ENCODE results near the gene FAM89A. TPM values are rescaled to one million over a fixed set of nuclear protein-coding genes. Genes with fewer than 3 reads are reported as not detected.

Gene FAM89A
- polyA plus RNA-seq, 1 donor (not counting 4 experiments of a cell fraction or from before 2014, with no cell fraction given), result 32.3 TPM

DNA sequence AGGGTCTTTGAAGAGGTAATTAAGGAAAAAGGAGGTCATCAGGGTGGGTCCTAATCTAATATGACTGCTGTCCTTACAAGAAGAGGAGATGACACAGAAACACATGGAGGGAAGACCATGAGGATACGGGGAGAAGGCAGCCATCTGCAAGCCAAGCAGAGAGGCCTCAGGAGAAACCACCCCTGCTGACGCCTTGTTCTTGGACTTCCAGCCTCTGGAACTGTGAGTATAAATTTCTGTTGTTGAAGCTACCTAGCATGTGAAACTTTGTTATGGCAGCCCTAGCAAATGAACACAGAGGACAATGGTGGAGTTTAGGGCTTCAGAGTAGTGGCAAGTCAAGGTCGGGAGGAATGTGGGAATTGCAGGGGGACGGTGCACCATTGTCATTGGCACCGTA is 36.7 kb upstream of the FAM89A start:
- Histone ChIP-seq H3K4me1 (ENCODE audit: control insufficient read depth, extremely low read depth, insufficient read depth, low read length) (no peaks in the 10 kb centered on the region), H3K9me3 (ENCODE audit: control insufficient read depth, low read depth, low read length) (no peaks in the 10 kb centered on the region), H3K9ac (ENCODE audit: control insufficient read depth, extremely low read depth, insufficient read depth, low read length) (no peak overlapping the region), H3K36me3 (ENCODE audit: control insufficient read depth in 2 of 2, extremely low read depth in 1 of 2, insufficient read depth in 2 of 2, low read length in 2 of 2) (no peaks in the 10 kb centered on the region), H3K4me2 (ENCODE audit: control insufficient read depth, extremely low read depth, insufficient read depth, low read depth, low read length) (no peak overlapping the region), H2AFZ (ENCODE audit: control insufficient read depth, low read length) (no peak overlapping the region), H3K27me3 (ENCODE audit: control insufficient read depth, extremely low read depth, insufficient read depth, low read length) (no peaks in the 10 kb centered on the region), H3K27ac (ENCODE audit: control insufficient read depth, insufficient read depth, low read length) (no peak overlapping the region), H4K20me1 (ENCODE audit: control insufficient read depth, extremely low read depth, insufficient read depth, low read length) (peaks cover 3% of the 10 kb centered on the region), H3K9me1 (ENCODE audit: control insufficient read depth, extremely low read depth, insufficient read depth, low read length) (no peaks in the 10 kb centered on the region), H3K4me3 (ENCODE audit: control insufficient read depth in 2 of 3, extremely low read depth in 1 of 3, insufficient read depth in 2 of 3, low read depth in 1 of 3, low read length in 3 of 3) (no peak overlapping the region), H3K79me2 (ENCODE audit: control insufficient read depth, insufficient read depth, low read length) (no peaks in the 10 kb centered on the region)
- DNase-seq (ENCODE audit: low read depth, low spot score), result no peak
- FAIRE-seq, result no peak
- TF ChIP-seq, protein P1, sequence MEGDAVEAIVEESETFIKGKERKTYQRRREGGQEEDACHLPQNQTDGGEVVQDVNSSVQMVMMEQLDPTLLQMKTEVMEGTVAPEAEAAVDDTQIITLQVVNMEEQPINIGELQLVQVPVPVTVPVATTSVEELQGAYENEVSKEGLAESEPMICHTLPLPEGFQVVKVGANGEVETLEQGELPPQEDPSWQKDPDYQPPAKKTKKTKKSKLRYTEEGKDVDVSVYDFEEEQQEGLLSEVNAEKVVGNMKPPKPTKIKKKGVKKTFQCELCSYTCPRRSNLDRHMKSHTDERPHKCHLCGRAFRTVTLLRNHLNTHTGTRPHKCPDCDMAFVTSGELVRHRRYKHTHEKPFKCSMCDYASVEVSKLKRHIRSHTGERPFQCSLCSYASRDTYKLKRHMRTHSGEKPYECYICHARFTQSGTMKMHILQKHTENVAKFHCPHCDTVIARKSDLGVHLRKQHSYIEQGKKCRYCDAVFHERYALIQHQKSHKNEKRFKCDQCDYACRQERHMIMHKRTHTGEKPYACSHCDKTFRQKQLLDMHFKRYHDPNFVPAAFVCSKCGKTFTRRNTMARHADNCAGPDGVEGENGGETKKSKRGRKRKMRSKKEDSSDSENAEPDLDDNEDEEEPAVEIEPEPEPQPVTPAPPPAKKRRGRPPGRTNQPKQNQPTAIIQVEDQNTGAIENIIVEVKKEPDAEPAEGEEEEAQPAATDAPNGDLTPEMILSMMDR (optimal IDR thresholded peaks at IDR 0.05 in 1 of 3, IDR thresholded peaks at IDR 0.05 in 1 of 3, conservative IDR thresholded peaks at IDR 0.05 in 1 of 3; ENCODE audit: extremely low read depth in 1 of 3, insufficient read depth in 2 of 3, low read length in 3 of 3), result no peak
- TF ChIP-seq EZH2 (IDR thresholded peaks at IDR 0.05; ENCODE audit: low read length), result no peak
- dilution Hi-C loops (cut with MboI; ENCODE audit: extremely low pct_ligation_motif_present, low sequenced_read_pairs), result no loop called here

DNA sequence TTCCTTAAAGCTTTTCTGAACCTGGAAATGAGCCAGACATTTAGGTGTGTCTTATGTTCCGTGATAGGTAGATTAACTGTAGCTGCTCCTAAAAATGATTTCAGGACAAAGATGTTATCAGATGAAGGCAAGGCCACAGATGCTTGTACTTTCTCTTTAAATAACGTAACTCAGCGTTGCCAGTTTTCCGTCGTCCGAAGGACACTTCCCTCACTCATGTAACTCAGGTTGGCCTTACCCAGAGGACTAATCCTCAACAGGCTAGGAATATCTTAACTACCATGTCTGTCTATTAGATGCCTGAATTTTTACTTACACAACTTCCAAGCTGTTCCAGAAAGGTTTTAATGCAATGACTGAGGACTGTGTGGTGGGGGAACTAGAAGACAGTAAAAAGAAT is 35.4 kb upstream of the FAM89A start:
- H3K36me3 ChIP-seq (ENCODE audit: control insufficient read depth in 2 of 2, extremely low read depth in 1 of 2, insufficient read depth in 2 of 2, low read length in 2 of 2), result no peaks in the 10 kb centered on the region
- no peak for FAIRE-seq
- no peak overlapping the region for H2AFZ ChIP-seq (ENCODE audit: control insufficient read depth, low read length)
- dilution Hi-C loops (cut with MboI; ENCODE audit: extremely low pct_ligation_motif_present, low sequenced_read_pairs), result no loop called here
- H3K79me2 ChIP-seq (ENCODE audit: control insufficient read depth, insufficient read depth, low read length), result no peaks in the 10 kb centered on the region
- no peaks in the 10 kb centered on the region for H3K9me1 ChIP-seq (ENCODE audit: control insufficient read depth, extremely low read depth, insufficient read depth, low read length)
- H3K4me3 ChIP-seq (ENCODE audit: control insufficient read depth in 2 of 3, extremely low read depth in 1 of 3, insufficient read depth in 2 of 3, low read depth in 1 of 3, low read length in 3 of 3), result no peak overlapping the region
- DNase-seq (ENCODE audit: low read depth, low spot score), result no peak
- no peaks in the 10 kb centered on the region for H3K4me1 ChIP-seq (ENCODE audit: control insufficient read depth, extremely low read depth, insufficient read depth, low read length)
- H3K4me2 ChIP-seq (ENCODE audit: control insufficient read depth, extremely low read depth, insufficient read depth, low read depth, low read length), result no peak overlapping the region
- H3K27ac ChIP-seq (ENCODE audit: control insufficient read depth, insufficient read depth, low read length), result no peak overlapping the region
- H4K20me1 ChIP-seq (ENCODE audit: control insufficient read depth, extremely low read depth, insufficient read depth, low read length), result peaks cover 3% of the 10 kb centered on the region
- no peaks in the 10 kb centered on the region for H3K9me3 ChIP-seq (ENCODE audit: control insufficient read depth, low read depth, low read length)
- TF ChIP-seq, protein P1 (optimal IDR thresholded peaks at IDR 0.05 in 1 of 3, IDR thresholded peaks at IDR 0.05 in 1 of 3, conservative IDR thresholded peaks at IDR 0.05 in 1 of 3; ENCODE audit: extremely low read depth in 1 of 3, insufficient read depth in 2 of 3, low read length in 3 of 3), result no peak
- TF ChIP-seq EZH2 (IDR thresholded peaks at IDR 0.05; ENCODE audit: low read length), result no peak
- H3K9ac ChIP-seq (ENCODE audit: control insufficient read depth, extremely low read depth, insufficient read depth, low read length), result no peak overlapping the region
- H3K27me3 ChIP-seq (ENCODE audit: control insufficient read depth, extremely low read depth, insufficient read depth, low read length), result no peaks in the 10 kb centered on the region

Measured in keratinocyte (primary cell).